ENCODE measurements around the gene KCNQ5. TPM values are rescaled to one million over a fixed set of nuclear protein-coding genes. Genes with fewer than 3 reads are reported as not detected.

KCNQ5 gene
- total RNA-seq, 1 donor from 2014 or later: under 0.01 TPM

GRCh38 chr6:73236144-73236750 is 614.4 kb downstream of the KCNQ5 start:
- no peak for DNase-seq (ENCODE audit: low read depth in 2 of 2)

- no peak for DNase-seq (ENCODE audit: low read depth in 2 of 2)
These were observed 618.9 kb downstream of the KCNQ5 start for GRCh38 chr6:73240730-73241129.

GRCh38 chr6:73242001-73242400 is 620.1 kb downstream of the KCNQ5 start:
- no peak for DNase-seq (ENCODE audit: low read depth in 2 of 2)

All from dermis microvascular lymphatic vessel endothelial cell (primary cell).